Gastrocnemius medialis (tissue), 4 donors: Measurements from ENCODE around the gene ECHDC1. TPM values are rescaled to one million over a fixed set of nuclear protein-coding genes. Genes with fewer than 3 reads are reported as not detected.

ENCODE experiments used
- ATAC-seq, 2 donors: fragments of 150-250 bp; one replicate each; pipeline ENCODE4 v1.9.1; 2016
- DNase-seq, 2 donors: peaks; one replicate each; pipeline ENCODE4 v3.0.0-alpha.2; 2019
- H3K27ac ChIP-seq, 4 donors: fragments of 200-600 bp; sonication (generic); 1 replicate in 1 of 4; 2 replicates in 3 of 4; pipeline ENCODE4 v1.5.1; 2016 to 2018; ENCODE audit warnings: mild to moderate bottlenecking in 2 of 4, moderate library complexity in 1 of 4
- H3K27me3 ChIP-seq, 3 donors: fragments of 200-600 bp; sonication (generic) in 2 of 3; 1 replicate in 1 of 3; 2 replicates in 2 of 3; pipeline versions ENCODE4 v1.5.1 to v1.6.0; 2016 to 2019; ENCODE audit warnings: mild to moderate bottlenecking in 1 of 3, moderate library complexity in 1 of 3
- H3K36me3 ChIP-seq, 2 donors: fragments of 200-600 bp; sonication (generic) in 1 of 2; one replicate each; pipeline ENCODE4 v1.5.1; 2017 to 2018
- H3K4me1 ChIP-seq, 2 donors: fragments of 200-600 bp; sonication (generic) in 1 of 2; one replicate each; pipeline ENCODE4 v1.5.1; 2016 to 2017; ENCODE audit warnings: mild to moderate bottlenecking in 2 of 2
- H3K4me3 ChIP-seq, 4 donors: fragments of 200-600 bp; sonication (generic) in 3 of 4; 1 replicate in 1 of 4; 2 replicates in 3 of 4; pipeline ENCODE4 v1.5.1; 2016 to 2019; ENCODE audit warnings: mild to moderate bottlenecking in 2 of 4
- H3K9me3 ChIP-seq, 3 donors: fragments of 200-600 bp; sonication (generic) in 2 of 3; 1 replicate in 1 of 3; 2 replicates in 2 of 3; pipeline ENCODE4 v1.5.1; 2016 to 2019
- POLR2A ChIP-seq, 2 donors: fragments of 450-650 bp; IDR thresholded peaks; one replicate each; pipeline ENCODE4 v1.6.1; 2017; ENCODE audit warnings: antibody characterized with exemption in 2 of 2, mild to moderate bottlenecking in 2 of 2, moderate library complexity in 2 of 2
- in situ Hi-C, 4 donors: fragments of 200-750 bp; cut with MboI; loops; one replicate each; pipeline versions ENCODE4 v1.15.0 to v1.8.0; 2017; ENCODE audit warnings: low sequenced_read_pairs in 4 of 4
- intact Hi-C: fragments of 100-400 bp; cut with DNase I; formaldehyde crosslinking; loops from one replicate; pipeline ENCODE4 v1.15.1; 2023; ENCODE audit warnings: low total_unique reads
- total RNA-seq, 4 donors: library from RNA; depleted of rRNA; stranded (reverse); fragments of >200 nt; gene quantifications; one replicate each; pipeline versions ENCODE4 v1.1.0 to v1.2.3, GENCODE V29; 2016
- TF ChIP-seq, protein P1 (sequence below), 5 experiments: fragments of 450-650 bp in 3 of 5; fragments of 200-600 bp in 2 of 5; sonication (generic) in 2 of 5; IDR thresholded peaks in 4 of 5; conservative IDR thresholded peaks in 1 of 5; 1 replicate in 4 of 5; 2 replicates in 1 of 5; pipeline ENCODE4 v1.5.1; 2016 to 2019; ENCODE audit warnings: antibody characterized with exemption in 5 of 5, mild to moderate bottlenecking in 3 of 5, moderate library complexity in 3 of 5

The ECHDC1 gene
- total RNA-seq, 4 donors from 2014 or later, result 31.4 to 45.3 (median 33.6) TPM

DNA sequence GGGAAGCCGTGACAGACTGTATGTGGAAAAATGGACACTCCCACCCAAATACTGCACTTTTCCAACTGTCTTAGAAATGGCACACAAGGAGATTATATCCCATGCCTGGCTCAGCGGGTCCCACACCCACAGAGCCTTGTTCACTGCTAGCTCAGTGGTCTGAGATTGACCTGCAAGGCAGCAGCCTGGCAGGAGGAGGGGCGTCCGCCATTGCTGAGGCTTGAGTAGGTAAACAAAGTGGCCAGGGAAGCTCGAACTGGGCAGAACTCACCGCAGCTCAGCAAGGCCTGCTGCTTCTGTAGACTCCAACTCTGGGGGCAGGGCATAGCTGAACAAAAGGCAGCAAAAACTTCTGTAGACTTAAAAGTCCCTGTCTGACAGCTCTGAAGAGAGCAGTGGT lies 88.1 kb downstream of the ECHDC1 start:
- TF ChIP-seq, protein P1, sequence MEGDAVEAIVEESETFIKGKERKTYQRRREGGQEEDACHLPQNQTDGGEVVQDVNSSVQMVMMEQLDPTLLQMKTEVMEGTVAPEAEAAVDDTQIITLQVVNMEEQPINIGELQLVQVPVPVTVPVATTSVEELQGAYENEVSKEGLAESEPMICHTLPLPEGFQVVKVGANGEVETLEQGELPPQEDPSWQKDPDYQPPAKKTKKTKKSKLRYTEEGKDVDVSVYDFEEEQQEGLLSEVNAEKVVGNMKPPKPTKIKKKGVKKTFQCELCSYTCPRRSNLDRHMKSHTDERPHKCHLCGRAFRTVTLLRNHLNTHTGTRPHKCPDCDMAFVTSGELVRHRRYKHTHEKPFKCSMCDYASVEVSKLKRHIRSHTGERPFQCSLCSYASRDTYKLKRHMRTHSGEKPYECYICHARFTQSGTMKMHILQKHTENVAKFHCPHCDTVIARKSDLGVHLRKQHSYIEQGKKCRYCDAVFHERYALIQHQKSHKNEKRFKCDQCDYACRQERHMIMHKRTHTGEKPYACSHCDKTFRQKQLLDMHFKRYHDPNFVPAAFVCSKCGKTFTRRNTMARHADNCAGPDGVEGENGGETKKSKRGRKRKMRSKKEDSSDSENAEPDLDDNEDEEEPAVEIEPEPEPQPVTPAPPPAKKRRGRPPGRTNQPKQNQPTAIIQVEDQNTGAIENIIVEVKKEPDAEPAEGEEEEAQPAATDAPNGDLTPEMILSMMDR (IDR thresholded peaks at IDR 0.05 in 4 of 5, conservative IDR thresholded peaks at IDR 0.05 in 1 of 5), result no peak
- TF ChIP-seq POLR2A (IDR thresholded peaks at IDR 0.05), result no peak
- Histone ChIP-seq H3K4me3 (no peak overlapping the region), H3K9me3 (no peaks in the 10 kb centered on the region), H3K4me1 (no peaks in the 10 kb centered on the region), H3K27me3 (no peaks in the 10 kb centered on the region), H3K27ac (no peak overlapping the region), H3K36me3 (no peaks in the 10 kb centered on the region)
- in situ Hi-C loops, result no loop called here
- ATAC-seq (no peak), DNase-seq (no peak)
- intact Hi-C loops, result no loop called here

DNA sequence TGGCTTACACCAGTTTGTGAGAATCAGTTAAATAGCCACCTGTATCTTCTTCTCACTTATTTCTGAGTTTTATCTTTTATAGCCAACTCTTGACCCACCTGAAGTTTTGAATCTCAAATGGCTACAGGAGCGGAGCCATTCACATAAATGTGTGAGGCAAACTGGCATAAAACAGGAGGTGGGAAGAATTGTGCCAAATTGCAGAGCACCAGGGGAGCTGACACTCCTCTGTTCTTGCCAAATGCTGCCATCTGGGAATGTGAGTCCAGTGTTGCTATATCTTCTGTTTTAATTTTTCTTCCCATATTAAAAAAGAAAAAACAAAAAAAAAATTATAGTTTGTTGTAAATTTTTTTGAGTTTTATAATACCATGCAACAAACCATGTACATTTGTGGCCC lies 93.8 kb downstream of the ECHDC1 start:
- no peak for DNase-seq
- TF ChIP-seq POLR2A (IDR thresholded peaks at IDR 0.05), result no peak
- TF ChIP-seq, protein P1 (IDR thresholded peaks at IDR 0.05 in 4 of 5, conservative IDR thresholded peaks at IDR 0.05 in 1 of 5), result no peak
- intact Hi-C loops (no loop called here), in situ Hi-C loops (no loop called here)
- no peak for ATAC-seq
- H3K27ac ChIP-seq, result no peak overlapping the region
- H3K9me3 ChIP-seq, result no peaks in the 10 kb centered on the region
- H3K27me3 ChIP-seq, result no peaks in the 10 kb centered on the region
- no peaks in the 10 kb centered on the region for H3K36me3 ChIP-seq
- no peak overlapping the region for H3K4me3 ChIP-seq
- no peaks in the 10 kb centered on the region for H3K4me1 ChIP-seq

DNA sequence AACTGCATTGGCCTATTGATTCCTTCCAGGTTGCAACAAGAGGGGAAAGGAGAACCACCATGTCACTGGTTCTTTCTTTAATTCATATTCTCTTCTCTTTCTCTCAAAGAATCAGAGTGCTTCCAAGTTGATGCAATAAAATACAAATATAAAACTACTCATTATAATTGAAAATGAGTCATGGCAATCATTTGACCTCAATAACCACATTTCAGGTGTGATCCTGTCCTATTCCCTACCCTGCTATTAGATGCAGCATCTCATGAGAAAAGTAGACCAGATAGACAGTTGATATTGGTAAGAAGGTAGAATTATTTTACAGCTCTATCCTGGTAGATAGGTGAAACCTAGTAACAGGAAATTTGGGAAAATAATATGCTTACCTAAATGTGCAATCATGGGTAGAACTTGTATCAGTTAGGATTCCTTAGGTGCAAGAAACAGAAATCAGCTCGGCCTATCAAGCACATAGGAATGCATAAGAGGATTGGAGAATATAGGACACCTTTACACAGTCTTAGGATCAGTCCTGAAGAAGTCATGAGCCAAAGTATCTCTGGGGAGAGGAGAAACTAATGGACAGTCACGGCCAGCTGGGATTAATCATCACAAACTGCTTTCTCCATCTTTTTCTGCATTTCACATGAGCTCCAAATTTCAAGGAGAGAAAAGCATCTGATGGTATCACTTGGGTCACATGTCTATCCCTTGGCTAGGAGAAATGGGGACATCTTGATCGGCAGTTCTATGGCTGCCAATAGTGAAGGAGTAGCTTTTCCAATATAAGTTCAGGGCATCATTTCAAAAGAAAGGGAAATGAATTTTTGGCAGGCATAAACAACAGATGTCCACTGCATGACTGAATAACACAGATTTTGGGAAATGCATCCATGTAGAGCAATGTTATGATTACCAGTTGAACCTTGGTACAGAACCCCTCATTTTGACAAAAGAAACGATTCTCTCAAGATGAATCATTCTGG lies 96.0 kb downstream of the ECHDC1 start:
- Histone ChIP-seq H3K27me3 (no peaks in the 10 kb centered on the region), H3K9me3 (no peaks in the 10 kb centered on the region), H3K27ac (no peak overlapping the region), H3K4me3 (no peak overlapping the region), H3K4me1 (no peaks in the 10 kb centered on the region), H3K36me3 (no peaks in the 10 kb centered on the region)
- ATAC-seq (no peak), DNase-seq (no peak)
- intact Hi-C loops (no loop called here), in situ Hi-C loops (no loop called here)
- TF ChIP-seq, protein P1 (IDR thresholded peaks at IDR 0.05 in 4 of 5, conservative IDR thresholded peaks at IDR 0.05 in 1 of 5), result no peak
- TF ChIP-seq POLR2A (IDR thresholded peaks at IDR 0.05), result no peak

DNA sequence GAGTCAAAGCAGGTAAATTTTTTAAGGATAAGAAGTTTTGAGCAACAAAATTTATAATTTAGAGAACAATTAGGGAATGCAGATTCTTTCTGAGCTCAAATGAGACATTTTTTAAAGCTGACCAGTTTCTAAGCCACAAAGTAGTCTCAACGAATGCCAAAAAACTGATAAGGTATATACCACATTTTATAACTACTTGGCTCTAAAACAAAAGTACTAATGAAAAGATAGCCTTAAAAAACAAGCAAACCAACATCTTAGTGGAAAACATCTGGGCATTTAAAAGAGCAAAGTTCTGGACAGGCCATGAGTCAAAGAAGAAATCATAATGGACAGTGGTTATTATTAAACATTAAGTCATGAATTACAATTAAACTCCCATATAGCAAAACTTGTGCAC lies 99.9 kb downstream of the ECHDC1 start:
- Histone ChIP-seq H3K9me3 (no peaks in the 10 kb centered on the region), H3K27me3 (no peaks in the 10 kb centered on the region), H3K36me3 (no peaks in the 10 kb centered on the region), H3K4me1 (no peaks in the 10 kb centered on the region), H3K4me3 (no peak overlapping the region), H3K27ac (no peak overlapping the region)
- no peak for DNase-seq
- in situ Hi-C loops (no loop called here), intact Hi-C loops (no loop called here)
- no peak for TF ChIP-seq POLR2A (IDR thresholded peaks at IDR 0.05)
- TF ChIP-seq, protein P1 (IDR thresholded peaks at IDR 0.05 in 4 of 5, conservative IDR thresholded peaks at IDR 0.05 in 1 of 5), result no peak
- ATAC-seq, result no peak

Other genes starting within 250 kb of the ECHDC1 start
- gene RSPO3, start 224.9 kb downstream of the ECHDC1 start, total RNA-seq, result 10 to 100 TPM in 1 of 4 donors, 1 to 10 TPM in 3; 4.8 to 30.5 (median 7.2) TPM
- 10 to 100 TPM; 36.3 to 82.3 (median 56.8) TPM for gene RNF146, start 76.7 kb downstream of the ECHDC1 start, total RNA-seq
- gene KIAA0408, start 115.8 kb upstream of the ECHDC1 start, total RNA-seq, result 10 to 100 TPM; 34.0 to 57.4 (median 44.8) TPM
- not detected for gene C6orf58, start 233.6 kb upstream of the ECHDC1 start, total RNA-seq